Natural killer cell (primary cell): ENCODE results near the gene CLDN10. TPM values are rescaled to one million over a fixed set of nuclear protein-coding genes. Genes with fewer than 3 reads are reported as not detected.

ENCODE experiments used
- ATAC-seq, 3 donors: fragments of 150-1000 bp in 2 of 3; fragments of 200-7000 bp in 1 of 3; cut with Tn5 transposase; 1 replicate in 1 of 3; 2 replicates in 2 of 3; pipeline ENCODE4 v1.10.0; 2021; ENCODE audit warnings: mild to moderate bottlenecking in 2 of 3, moderate library complexity in 2 of 3
- DNase-seq, 2 donors: peaks; one replicate each; pipeline versions ENCODE4 v3.0.0 to v3.0.0-alpha.2; 2013 to 2021; ENCODE audit warnings: mixed read lengths in 1 of 2
- H3K27ac ChIP-seq: one replicate; pipeline ENCODE4 v1.5.1; 2013; ENCODE audit warnings: mild to moderate bottlenecking, low read length
- H3K27me3 ChIP-seq: one replicate; pipeline ENCODE4 v1.6.1; 2013; ENCODE audit warnings: low read length; ENCODE audit not compliant: control insufficient read depth, insufficient read depth
- H3K36me3 ChIP-seq: one replicate; pipeline ENCODE4 v1.6.1; 2013; ENCODE audit warnings: low read length; ENCODE audit not compliant: control insufficient read depth, insufficient read depth
- H3K4me1 ChIP-seq: one replicate; pipeline ENCODE4 v1.6.1; 2013; ENCODE audit warnings: low read length; ENCODE audit not compliant: control insufficient read depth, insufficient read depth
- H3K4me3 ChIP-seq: one replicate; pipeline ENCODE4 v1.5.1; 2013; ENCODE audit warnings: low read length
- H3K9me3 ChIP-seq: one replicate; pipeline ENCODE4 v1.6.1; 2013; ENCODE audit warnings: low read length; ENCODE audit not compliant: control insufficient read depth, insufficient read depth
- H3K27ac Mint-ChIP-seq, 2 donors: one replicate each; pipeline ENCODE4 v1.8.0; 2022; ENCODE audit warnings: mild to moderate bottlenecking in 2 of 2, mixed read lengths in 2 of 2, moderate library complexity in 1 of 2
- H3K27me3 Mint-ChIP-seq, 2 donors: one replicate each; pipeline ENCODE4 v1.8.0; 2022; ENCODE audit warnings: low read depth in 2 of 2, mixed read lengths in 2 of 2
- H3K36me3 Mint-ChIP-seq: one replicate; pipeline ENCODE4 v1.8.0; 2022; ENCODE audit warnings: mixed read lengths
- H3K4me1 Mint-ChIP-seq, 2 donors: one replicate each; pipeline ENCODE4 v1.8.0; 2022; ENCODE audit warnings: mixed read lengths in 2 of 2
- H3K4me3 Mint-ChIP-seq: one replicate; pipeline ENCODE4 v1.8.0; 2022; ENCODE audit warnings: mild to moderate bottlenecking, moderate library complexity, mixed read lengths
- H3K9me3 Mint-ChIP-seq, 2 donors: one replicate each; pipeline ENCODE4 v1.8.0; 2022; ENCODE audit warnings: mixed read lengths in 2 of 2
- CTCF ChIP-seq: fragments of 200-600 bp; IDR thresholded peaks from one replicate; pipeline ENCODE4 v1.8.0; 2022; ENCODE audit warnings: antibody characterized with exemption
- WGBS: methylation state at CpG from one replicate; pipeline ENCODE4 v1.1.7; 2013; ENCODE audit warnings: missing lambda C conversion rate; ENCODE audit not compliant: insufficient coverage; 5-methylcytosine and 5-hydroxymethylcytosine counted together
- intact Hi-C: fragments of 100-400 bp; cut with micrococcal nuclease; formaldehyde crosslinking; loops from one replicate; pipeline ENCODE4 v1.14.2; 2022
- total RNA-seq, 4 donors: library from RNA; stranded (reverse); fragments of 120-200 nt in 1 of 4; gene quantifications; one replicate each; pipeline versions ENCODE4 v1.2.3 to v1.2.4, GENCODE V29; 2013 to 2022

CLDN10 gene
- total RNA-seq, 3 donors from 2014 or later (not counting 1 experiment from before 2014, with no cell fraction given): not detected

GRCh38 chr13:95516021-95516420 is 36.5 kb upstream of the CLDN10 start:
- intact Hi-C loops: no loop called here
- no peaks in the 10 kb centered on the region for H3K36me3 Mint-ChIP-seq
- no peaks in the 10 kb centered on the region for H3K4me1 ChIP-seq
- no peak overlapping the region for H3K4me3 ChIP-seq
- ATAC-seq (no peak), DNase-seq (no peak)
- H3K4me1 Mint-ChIP-seq: no peaks in the 10 kb centered on the region
- no peak overlapping the region for H3K27ac ChIP-seq
- H3K9me3 Mint-ChIP-seq: no peaks in the 10 kb centered on the region
- H3K4me3 Mint-ChIP-seq: no peak overlapping the region
- no peak overlapping the region for H3K27ac Mint-ChIP-seq
- no peaks in the 10 kb centered on the region for H3K9me3 ChIP-seq
- peaks cover 5 to 16% of the 10 kb centered on the region in 2 donors for H3K27me3 Mint-ChIP-seq
- no peaks in the 10 kb centered on the region for H3K36me3 ChIP-seq
- 0% methylated on average over 1 of the region's 2 CpGs for whole genome bisulfite sequencing
- H3K27me3 ChIP-seq: no peaks in the 10 kb centered on the region
- TF ChIP-seq CTCF: no peak

GRCh38 chr13:95516492-95516891 is 36.0 kb upstream of the CLDN10 start:
- Mint-ChIP-seq H3K27me3 (peaks cover 5 to 16% of the 10 kb centered on the region in 2 donors), H3K4me1 (no peaks in the 10 kb centered on the region), H3K36me3 (no peaks in the 10 kb centered on the region), H3K27ac (no peak overlapping the region), H3K4me3 (no peak overlapping the region), H3K9me3 (no peaks in the 10 kb centered on the region)
- no peaks in the 10 kb centered on the region for H3K4me1 ChIP-seq
- no peak for TF ChIP-seq CTCF
- H3K36me3 ChIP-seq: no peaks in the 10 kb centered on the region
- H3K4me3 ChIP-seq: no peak overlapping the region
- 0% methylated on average over 2 of the region's 3 CpGs for WGBS
- DNase-seq (no peak), ATAC-seq (no peak)
- H3K9me3 ChIP-seq: no peaks in the 10 kb centered on the region
- intact Hi-C loops: no loop called here
- H3K27me3 ChIP-seq: no peaks in the 10 kb centered on the region
- H3K27ac ChIP-seq: no peak overlapping the region

GRCh38 chr13:95523598-95523997 is 28.9 kb upstream of the CLDN10 start:
- H3K27me3 Mint-ChIP-seq: peaks cover 2 to 17% of the 10 kb centered on the region in 2 donors
- no peak for TF ChIP-seq CTCF
- ATAC-seq (no peak), DNase-seq (no peak)
- H3K4me1 Mint-ChIP-seq: no peaks in the 10 kb centered on the region
- Histone ChIP-seq H3K4me1 (no peaks in the 10 kb centered on the region), H3K36me3 (no peaks in the 10 kb centered on the region), H3K27me3 (no peaks in the 10 kb centered on the region), H3K9me3 (no peaks in the 10 kb centered on the region), H3K4me3 (no peak overlapping the region), H3K27ac (no peak overlapping the region)
- no peaks in the 10 kb centered on the region for H3K36me3 Mint-ChIP-seq
- no peaks in the 10 kb centered on the region for H3K9me3 Mint-ChIP-seq
- intact Hi-C loops: no loop called here
- 98% methylated on average over 4 of the region's 5 CpGs for WGBS
- H3K4me3 Mint-ChIP-seq: no peak overlapping the region
- H3K27ac Mint-ChIP-seq: no peak overlapping the region

- H3K27ac Mint-ChIP-seq: no peak overlapping the region
- no peaks in the 10 kb centered on the region for H3K36me3 ChIP-seq
- ATAC-seq (no peak), DNase-seq (no peak)
- no peak overlapping the region for H3K4me3 Mint-ChIP-seq
- no peaks in the 10 kb centered on the region for H3K27me3 ChIP-seq
- no peak overlapping the region for H3K27ac ChIP-seq
- H3K4me1 ChIP-seq: no peaks in the 10 kb centered on the region
- H3K4me1 Mint-ChIP-seq: no peaks in the 10 kb centered on the region
- peaks cover 2 to 10% of the 10 kb centered on the region in 2 donors for H3K27me3 Mint-ChIP-seq
- H3K4me3 ChIP-seq: no peak overlapping the region
- intact Hi-C loops: no loop called here
- no peak for TF ChIP-seq CTCF
- no peaks in the 10 kb centered on the region for H3K9me3 ChIP-seq
- no peaks in the 10 kb centered on the region for H3K9me3 Mint-ChIP-seq
- no peaks in the 10 kb centered on the region for H3K36me3 Mint-ChIP-seq
- WGBS: no CpG with 5 or more reads among the region's 6 CpGs
Measured at GRCh38 chr13:95524264-95524901, 28.1 kb upstream of the CLDN10 start.
